Right ventricle myocardium superior (tissue), 1 donor: ENCODE data around the gene SCN4B. TPM values are rescaled to one million over a fixed set of nuclear protein-coding genes. Genes with fewer than 3 reads are reported as not detected.

Experiments used
- ATAC-seq: fragments of 200-7000 bp; cut with Tn5 transposase; one replicate; pipeline ENCODE4 v1.9.1; 2020; ENCODE audit warnings: mild to moderate bottlenecking; ENCODE audit not compliant: poor library complexity
- DNase-seq: peaks from one replicate; pipeline ENCODE4 v3.0.0-alpha.2; 2020
- intact Hi-C: fragments of 100-400 bp; cut with DNase I; formaldehyde crosslinking; loops from one replicate; pipeline ENCODE4 v1.11.2; 2022
- total RNA-seq: library from RNA; stranded (reverse); fragmentation: NEBNext Ultra II Directional; extraction: Animal tissue kit (Norgen Biotek cat#: 25700); gene quantifications from one replicate; pipeline ENCODE4 v1.2.1, GENCODE V29; 2021
- donor health status: DM: no; HTN: yes; CAD: no; lungs with severe emphysema.

Gene SCN4B
- total RNA-seq, 1 donor from 2014 or later: 12.0 TPM

DNA sequence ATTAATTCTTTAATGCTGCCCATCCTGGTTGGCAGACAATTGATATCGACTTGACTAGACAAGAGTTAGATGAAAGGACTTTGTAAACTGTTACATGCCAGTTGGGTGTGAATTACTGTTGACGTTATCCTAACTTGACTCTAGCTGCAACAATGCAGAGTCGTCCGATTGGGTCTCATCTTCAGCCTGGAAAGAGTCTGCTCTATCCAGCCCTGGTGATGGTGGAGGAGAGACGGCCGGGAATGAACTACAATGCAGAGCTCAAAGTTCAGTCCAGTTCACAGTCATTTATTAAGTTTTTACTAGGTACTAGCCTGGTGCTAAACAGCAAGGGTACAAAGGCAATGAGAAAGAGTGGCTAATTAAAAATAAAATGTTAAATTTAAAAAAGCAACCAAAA, 60.9 kb downstream of the SCN4B start:
- DNase-seq: no peak
- ATAC-seq: no peak
- intact Hi-C loops: no loop called here

DNA sequence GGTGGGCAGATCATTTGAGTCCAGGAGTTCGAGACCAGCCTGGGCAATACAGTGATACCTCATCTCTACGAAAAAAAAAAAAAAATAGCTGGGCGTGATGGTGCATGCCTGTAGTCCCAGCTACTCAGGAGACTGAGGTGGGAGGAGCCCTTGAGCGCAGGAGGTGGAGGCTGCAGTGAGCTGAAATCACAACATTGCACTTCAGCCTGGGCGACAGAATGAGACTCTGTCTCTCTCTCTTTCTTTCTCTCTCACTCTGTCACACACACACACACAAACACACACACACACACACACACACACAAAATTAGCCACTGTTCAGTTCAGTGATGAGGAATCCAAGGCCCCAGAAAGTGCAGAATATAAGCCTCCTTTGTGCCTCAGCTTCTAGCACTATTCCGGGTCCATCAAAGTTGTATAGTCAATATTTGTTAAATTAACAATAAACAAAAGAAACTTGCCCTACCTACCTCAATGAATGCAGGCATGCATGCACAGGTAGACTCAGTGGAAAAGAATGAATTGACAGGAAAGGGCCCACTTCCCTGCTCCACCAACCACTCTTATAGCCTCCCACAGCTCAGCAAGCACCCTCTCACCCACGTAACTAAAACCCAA, 62.0 kb downstream of the SCN4B start:
- ATAC-seq (no peak), DNase-seq (no peak)
- intact Hi-C loops: no loop called here

DNA sequence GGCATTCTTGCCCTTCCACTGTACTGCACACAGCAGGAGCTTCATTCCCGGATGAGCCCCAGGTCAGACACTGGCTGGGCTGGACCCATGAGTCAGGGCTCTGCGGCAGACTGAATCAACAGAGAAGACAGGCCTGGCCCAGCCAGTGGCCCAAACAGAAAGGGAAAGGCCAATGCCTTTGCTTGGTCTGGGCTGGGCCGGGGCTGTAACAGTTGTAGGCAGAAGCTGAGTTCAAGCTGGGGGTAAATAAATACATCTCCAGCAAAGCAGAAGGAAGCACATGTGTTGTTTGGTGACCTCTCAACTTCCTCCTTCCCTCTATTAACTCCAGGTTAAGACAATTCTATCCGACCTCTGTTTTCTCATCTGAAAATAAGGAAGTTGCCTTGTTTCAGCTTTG, 64.1 kb downstream of the SCN4B start:
- peak; percentile 56 for DNase-seq
- intact Hi-C loops: no loop called here
- ATAC-seq: peak; percentile 28

DNA sequence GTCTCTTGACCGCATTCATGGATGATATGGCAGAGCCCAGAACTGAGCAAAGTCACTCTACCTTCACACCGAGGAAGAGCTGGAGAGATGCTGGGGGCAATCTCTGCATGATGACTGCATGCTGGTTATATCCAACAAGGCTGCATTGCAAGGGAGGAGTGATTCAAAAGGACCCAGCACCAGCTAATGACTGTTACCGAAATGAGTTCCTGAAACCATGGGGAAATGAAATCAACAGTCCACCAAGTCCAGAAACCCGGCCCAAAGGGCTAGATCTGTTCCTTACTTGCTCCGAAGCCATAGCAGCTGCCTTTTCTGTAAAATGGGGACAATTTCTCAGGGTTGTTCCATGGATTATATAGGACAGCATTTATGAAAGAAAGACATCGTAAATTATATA, 64.7 kb downstream of the SCN4B start:
- DNase-seq (no peak), ATAC-seq (no peak)
- intact Hi-C loops: no loop called here

DNA sequence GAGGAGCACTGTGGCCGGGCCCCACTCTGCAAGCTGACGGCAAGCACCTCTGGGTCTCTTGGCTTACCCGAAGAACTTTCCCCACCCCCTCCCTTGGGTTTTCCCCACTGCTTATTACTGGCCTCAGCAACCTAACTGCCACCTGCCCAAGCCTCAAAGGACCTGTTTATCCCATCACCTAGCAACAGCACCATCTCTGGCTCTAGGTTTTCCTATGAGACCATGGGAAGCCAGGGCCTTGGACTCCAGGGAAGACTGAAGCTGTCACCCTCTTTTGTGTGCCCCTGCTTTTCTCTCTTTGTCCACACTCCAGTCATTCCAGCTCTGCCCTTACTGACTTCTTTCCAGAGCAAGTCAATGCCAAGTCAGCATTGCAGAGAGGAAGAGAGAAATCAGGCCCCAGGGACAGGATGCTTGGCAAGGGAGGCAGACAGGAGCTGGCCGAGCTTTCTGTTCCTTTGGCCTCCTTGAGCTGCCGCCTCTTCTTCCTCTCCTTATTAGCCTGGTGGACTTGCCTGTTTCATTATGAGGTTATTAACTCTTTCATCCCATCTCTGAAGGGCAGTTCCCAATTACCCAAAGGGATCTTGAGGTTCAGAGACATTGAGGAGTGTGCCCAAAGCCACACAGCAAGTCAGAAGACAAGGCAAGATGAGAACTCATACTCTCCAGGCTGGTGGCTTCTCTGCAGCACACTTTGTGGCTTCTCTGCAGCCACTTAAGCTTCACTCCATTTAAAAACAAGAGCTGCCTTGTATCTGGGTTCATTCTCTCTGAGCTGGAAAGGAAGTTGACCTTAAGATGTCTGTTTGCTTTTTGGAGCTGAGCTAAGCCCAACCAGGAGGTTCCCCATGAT, 65.5 kb downstream of the SCN4B start, which contains the start of gene SMIM35:
SMIM35 (minus strand) TSS at position 51 of the 856 bp plus-strand sequence. CDS start 206 bp downstream, outside the sequence.
- intact Hi-C loops: no loop called here
- ATAC-seq (no peak), DNase-seq (no peak)

DNA sequence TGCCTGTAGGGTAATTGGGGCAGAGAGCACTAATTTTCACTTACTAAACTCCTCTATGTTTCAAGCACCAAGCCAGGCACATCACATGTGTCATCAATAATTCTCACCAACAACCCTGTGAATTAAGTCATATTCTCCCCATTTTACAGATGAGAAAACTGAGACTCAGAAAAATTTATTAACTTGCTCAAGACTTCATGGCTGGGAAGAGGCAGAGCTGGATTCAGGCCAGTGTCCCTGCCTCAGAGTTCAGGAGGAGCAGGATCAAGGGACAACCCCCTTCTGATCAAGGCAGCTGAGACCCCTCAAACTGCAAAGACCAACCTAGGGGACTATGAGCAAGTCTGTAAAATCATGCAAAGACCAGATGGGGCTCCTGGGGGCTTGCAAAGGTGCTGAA, 68.0 kb downstream of the SCN4B start:
- ATAC-seq (no peak), DNase-seq (no peak)
- intact Hi-C loops: no loop called here

DNA sequence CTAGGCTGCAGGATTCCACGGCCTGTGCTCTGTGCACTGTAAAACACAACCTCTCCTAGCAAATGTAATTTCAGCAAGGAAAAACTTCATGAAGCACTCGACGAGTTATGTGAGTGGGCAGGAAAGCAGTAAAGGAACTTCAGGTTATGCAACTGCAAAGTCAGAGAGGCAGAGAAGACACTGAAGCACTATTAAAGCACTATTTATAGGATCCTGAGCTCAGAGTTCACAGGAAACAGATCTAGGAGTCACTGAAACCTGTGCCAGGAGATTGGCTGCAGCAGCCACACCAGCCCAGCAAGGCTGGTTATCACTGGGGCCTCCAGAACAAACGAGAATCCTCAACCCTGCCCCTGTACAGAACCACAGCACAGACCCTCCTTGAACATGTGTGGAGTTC, 68.4 kb downstream of the SCN4B start:
- no peak for DNase-seq
- ATAC-seq: peak; percentile 85

More for the DNA sequence above, 68.4 kb downstream of the SCN4B start:
- intact Hi-C loops: no loop called here

Other genes starting within 250 kb of the SCN4B start
- gene TMPRSS13, start 223.4 kb downstream of the SCN4B start, total RNA-seq: not detected
- 6.2 TPM for gene IL10RA, start 166.4 kb downstream of the SCN4B start, total RNA-seq
- gene TMPRSS4, start 75.7 kb downstream of the SCN4B start, total RNA-seq: not detected
- not detected for gene SMIM35, start 65.9 kb downstream of the SCN4B start, total RNA-seq
- 17.6 TPM for gene SCN2B, start 23.8 kb upstream of the SCN4B start, total RNA-seq
- gene JAML, start 72.2 kb upstream of the SCN4B start, total RNA-seq: 2.7 TPM
- gene MPZL3, start 99.5 kb upstream of the SCN4B start, total RNA-seq: 1.8 TPM
- 9.8 TPM for gene MPZL2, start 111.5 kb upstream of the SCN4B start, total RNA-seq
- 0.38 TPM for gene CD3E, start 151.9 kb upstream of the SCN4B start, total RNA-seq
- 0.62 TPM for gene CD3D, start 189.9 kb upstream of the SCN4B start, total RNA-seq
- gene CD3G, start 191.5 kb upstream of the SCN4B start, total RNA-seq: not detected
- gene UBE4A, start 206.8 kb upstream of the SCN4B start, total RNA-seq: 33.2 TPM
- gene ATP5MG, start 248.8 kb upstream of the SCN4B start, total RNA-seq: 748 TPM